HCT116 (cell line): Measurements from ENCODE around the gene PFN3.

ENCODE experiments used
- CBX3 ChIP-seq: IDR thresholded peaks from 2 replicates; pipeline ENCODE4 v1.6.1; 2012; ENCODE audit warnings: low read depth
- CTCF ChIP-seq, 3 experiments: fragments of 200-600 bp in 1 of 3; sonication (generic) in 1 of 3; IDR thresholded peaks in 2 of 3; conservative IDR thresholded peaks in 1 of 3; 2 replicates each; pipeline ENCODE4 v1.5.1; 2012 to 2017; ENCODE audit warnings: low read depth in 2 of 3, low read length in 2 of 3, antibody characterized with exemption in 1 of 3, borderline replicate concordance in 1 of 3, control low read depth in 1 of 3, mild to moderate bottlenecking in 1 of 3, mixed read lengths in 1 of 3, mixed run types in 1 of 3, moderate library complexity in 1 of 3; ENCODE audit not compliant: insufficient read depth in 1 of 3
- EZH2 ChIP-seq: fragments of 200-600 bp; sonication (generic); IDR thresholded peaks from 2 replicates; pipeline ENCODE4 v1.6.1; 2017; ENCODE audit warnings: antibody characterized with exemption, mixed run types
- POLR2A ChIP-seq: IDR thresholded peaks from 2 replicates; pipeline ENCODE4 v1.7.0; 2011; ENCODE audit warnings: borderline replicate concordance; ENCODE audit not compliant: insufficient read depth, insufficient read length; ENCODE audit errors: extremely low read depth
- RAD21 ChIP-seq: IDR thresholded peaks from 2 replicates; pipeline ENCODE4 v1.6.1; 2012; ENCODE audit warnings: low read depth, mild to moderate bottlenecking
- REST ChIP-seq: IDR thresholded peaks from 2 replicates; pipeline ENCODE4 v1.6.1; 2012; ENCODE audit warnings: low read depth
- SP1 ChIP-seq: IDR thresholded peaks from 2 replicates; pipeline ENCODE4 v1.6.1; 2012; ENCODE audit warnings: low read depth
- SRF ChIP-seq: IDR thresholded peaks from 2 replicates; pipeline ENCODE4 v1.6.1; 2012; ENCODE audit warnings: low read depth
- TCF7L2 ChIP-seq: IDR thresholded peaks from 2 replicates; pipeline ENCODE4 v1.7.0; 2011; ENCODE audit warnings: borderline replicate concordance, inconsistent platforms; ENCODE audit not compliant: insufficient read depth, insufficient read length; ENCODE audit errors: extremely low read depth
- TF ChIP-seq, protein P1 (sequence below): IDR thresholded peaks from 2 replicates; pipeline ENCODE4 v1.6.1; 2012

DNA sequence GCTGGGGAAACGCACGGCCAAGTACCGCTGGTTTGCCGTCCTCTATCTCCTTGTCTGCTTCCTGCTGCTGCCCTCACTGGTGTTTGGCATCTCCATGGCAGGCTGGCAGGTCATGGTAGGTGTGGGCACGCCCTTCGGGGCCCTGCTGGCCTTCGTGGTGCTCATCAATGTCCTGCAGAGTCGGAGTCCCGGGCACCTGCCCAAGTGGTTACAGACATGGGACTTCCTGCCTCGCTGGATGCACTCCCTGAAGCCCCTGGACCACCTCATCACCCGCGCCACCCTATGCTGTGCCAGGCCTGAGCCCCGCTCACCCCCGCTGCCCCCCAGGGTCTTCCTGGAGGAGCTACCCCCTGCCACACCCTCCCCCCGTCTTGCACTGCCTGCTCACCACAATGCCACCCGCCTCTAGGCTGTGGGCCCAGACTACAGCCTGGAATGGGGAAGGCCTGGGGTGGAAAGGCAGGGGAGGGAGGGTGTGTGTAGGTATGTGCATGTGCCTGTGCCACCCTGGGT lies 2.5 kb downstream of the PFN3 start:
- no peak for TF ChIP-seq POLR2A
- TF ChIP-seq CTCF (IDR thresholded peaks at IDR 0.05 in 2 of 3, conservative IDR thresholded peaks at IDR 0.05 in 1 of 3; ENCODE audit: borderline replicate concordance in 1 of 3, insufficient read depth in 1 of 3, low read depth in 2 of 3, low read length in 2 of 3), result no peak
- no peak for TF ChIP-seq RAD21
- TF ChIP-seq EZH2, result no peak
- TF ChIP-seq SRF, result no peak
- TF ChIP-seq SP1, result no peak
- TF ChIP-seq REST, result no peak
- no peak for TF ChIP-seq CBX3
- TF ChIP-seq, protein P1, sequence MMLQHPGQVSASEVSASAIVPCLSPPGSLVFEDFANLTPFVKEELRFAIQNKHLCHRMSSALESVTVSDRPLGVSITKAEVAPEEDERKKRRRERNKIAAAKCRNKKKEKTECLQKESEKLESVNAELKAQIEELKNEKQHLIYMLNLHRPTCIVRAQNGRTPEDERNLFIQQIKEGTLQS, result no peak
- TF ChIP-seq TCF7L2, result no peak
